ENCODE data around the gene CENPF.
A peak's percentile ranks its signal among the peaks of the same experiment; 100 is the strongest.

Gene CENPF, protein sequence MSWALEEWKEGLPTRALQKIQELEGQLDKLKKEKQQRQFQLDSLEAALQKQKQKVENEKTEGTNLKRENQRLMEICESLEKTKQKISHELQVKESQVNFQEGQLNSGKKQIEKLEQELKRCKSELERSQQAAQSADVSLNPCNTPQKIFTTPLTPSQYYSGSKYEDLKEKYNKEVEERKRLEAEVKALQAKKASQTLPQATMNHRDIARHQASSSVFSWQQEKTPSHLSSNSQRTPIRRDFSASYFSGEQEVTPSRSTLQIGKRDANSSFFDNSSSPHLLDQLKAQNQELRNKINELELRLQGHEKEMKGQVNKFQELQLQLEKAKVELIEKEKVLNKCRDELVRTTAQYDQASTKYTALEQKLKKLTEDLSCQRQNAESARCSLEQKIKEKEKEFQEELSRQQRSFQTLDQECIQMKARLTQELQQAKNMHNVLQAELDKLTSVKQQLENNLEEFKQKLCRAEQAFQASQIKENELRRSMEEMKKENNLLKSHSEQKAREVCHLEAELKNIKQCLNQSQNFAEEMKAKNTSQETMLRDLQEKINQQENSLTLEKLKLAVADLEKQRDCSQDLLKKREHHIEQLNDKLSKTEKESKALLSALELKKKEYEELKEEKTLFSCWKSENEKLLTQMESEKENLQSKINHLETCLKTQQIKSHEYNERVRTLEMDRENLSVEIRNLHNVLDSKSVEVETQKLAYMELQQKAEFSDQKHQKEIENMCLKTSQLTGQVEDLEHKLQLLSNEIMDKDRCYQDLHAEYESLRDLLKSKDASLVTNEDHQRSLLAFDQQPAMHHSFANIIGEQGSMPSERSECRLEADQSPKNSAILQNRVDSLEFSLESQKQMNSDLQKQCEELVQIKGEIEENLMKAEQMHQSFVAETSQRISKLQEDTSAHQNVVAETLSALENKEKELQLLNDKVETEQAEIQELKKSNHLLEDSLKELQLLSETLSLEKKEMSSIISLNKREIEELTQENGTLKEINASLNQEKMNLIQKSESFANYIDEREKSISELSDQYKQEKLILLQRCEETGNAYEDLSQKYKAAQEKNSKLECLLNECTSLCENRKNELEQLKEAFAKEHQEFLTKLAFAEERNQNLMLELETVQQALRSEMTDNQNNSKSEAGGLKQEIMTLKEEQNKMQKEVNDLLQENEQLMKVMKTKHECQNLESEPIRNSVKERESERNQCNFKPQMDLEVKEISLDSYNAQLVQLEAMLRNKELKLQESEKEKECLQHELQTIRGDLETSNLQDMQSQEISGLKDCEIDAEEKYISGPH (N-terminal part only)

DNA sequence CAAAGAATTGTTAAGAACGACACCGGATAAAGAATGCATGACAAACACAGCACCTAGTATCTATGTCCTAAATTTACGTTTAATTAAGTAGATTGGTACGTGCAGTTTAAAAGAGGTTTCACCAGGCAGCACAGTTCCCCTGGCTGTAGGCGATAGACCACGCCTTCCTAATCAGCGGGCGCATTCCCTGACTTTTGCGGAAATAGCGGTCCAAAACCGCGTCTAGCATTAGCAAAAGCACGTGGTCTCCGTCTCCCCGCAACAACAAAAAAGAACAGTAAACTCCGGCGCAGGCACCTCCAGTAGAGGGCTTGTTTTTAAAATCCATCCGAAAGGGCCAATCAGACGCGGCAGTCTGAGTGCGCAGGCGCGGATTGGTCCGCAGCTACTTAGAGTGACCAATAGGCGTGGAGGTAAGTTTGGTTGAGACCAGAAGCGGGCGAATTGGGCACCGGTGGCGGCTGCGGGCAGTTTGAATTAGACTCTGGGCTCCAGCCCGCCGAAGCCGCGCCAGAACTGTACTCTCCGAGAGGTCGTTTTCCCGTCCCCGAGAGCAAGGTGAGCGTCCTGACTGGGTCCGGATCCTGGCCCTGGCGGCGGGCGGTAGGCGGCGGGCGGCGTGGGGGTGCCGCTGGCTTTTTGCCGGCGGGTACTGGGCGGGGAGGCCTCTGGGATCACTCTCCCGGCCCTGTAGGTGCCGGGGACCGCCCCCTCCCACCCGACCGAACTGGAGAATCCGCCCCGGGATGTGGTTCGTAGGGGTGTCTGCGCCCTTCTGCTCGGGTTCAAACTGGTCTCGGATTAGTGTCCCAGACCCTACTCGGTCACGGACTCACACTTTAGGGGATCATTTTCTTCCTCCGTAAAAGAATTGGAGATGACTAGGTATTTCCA lies at the start of gene CENPF:
CENPF (plus strand) TSS at position 432 of the 894 bp plus-strand sequence. CDS start 10,560 bp downstream, outside the sequence.
- DNase-seq (ENCODE audit: low read depth), result peak; percentile 99
- peak; percentile 46 for TF ChIP-seq CTCF (conservative IDR thresholded peaks at IDR 0.05; ENCODE audit: low read depth, low read length)
- peak within 1 kb of the TSS; percentile 89 for H3K4me3 ChIP-seq (ENCODE audit: low read depth, low read length)

- peak; percentile 73 for DNase-seq (ENCODE audit: low read depth)
- no peak for TF ChIP-seq CTCF (conservative IDR thresholded peaks at IDR 0.05; ENCODE audit: low read depth, low read length)
- H3K4me3 ChIP-seq (ENCODE audit: low read depth, low read length), result no peak overlapping the region
These were observed 44.9 kb upstream of the CENPF start for GRCh38 chr1:214557952-214558735.

GRCh38 chr1:214563881-214564280 lies 39.1 kb upstream of the CENPF start:
- no peak overlapping the region for H3K4me3 ChIP-seq (ENCODE audit: low read depth, low read length)
- TF ChIP-seq CTCF (conservative IDR thresholded peaks at IDR 0.05; ENCODE audit: low read depth, low read length), result no peak
- DNase-seq (ENCODE audit: low read depth), result peak; percentile 39

GRCh38 chr1:214565310-214565709 lies 37.7 kb upstream of the CENPF start:
- no peak for TF ChIP-seq CTCF (conservative IDR thresholded peaks at IDR 0.05; ENCODE audit: low read depth, low read length)
- no peak for DNase-seq (ENCODE audit: low read depth)
- no peak overlapping the region for H3K4me3 ChIP-seq (ENCODE audit: low read depth, low read length)

DNA sequence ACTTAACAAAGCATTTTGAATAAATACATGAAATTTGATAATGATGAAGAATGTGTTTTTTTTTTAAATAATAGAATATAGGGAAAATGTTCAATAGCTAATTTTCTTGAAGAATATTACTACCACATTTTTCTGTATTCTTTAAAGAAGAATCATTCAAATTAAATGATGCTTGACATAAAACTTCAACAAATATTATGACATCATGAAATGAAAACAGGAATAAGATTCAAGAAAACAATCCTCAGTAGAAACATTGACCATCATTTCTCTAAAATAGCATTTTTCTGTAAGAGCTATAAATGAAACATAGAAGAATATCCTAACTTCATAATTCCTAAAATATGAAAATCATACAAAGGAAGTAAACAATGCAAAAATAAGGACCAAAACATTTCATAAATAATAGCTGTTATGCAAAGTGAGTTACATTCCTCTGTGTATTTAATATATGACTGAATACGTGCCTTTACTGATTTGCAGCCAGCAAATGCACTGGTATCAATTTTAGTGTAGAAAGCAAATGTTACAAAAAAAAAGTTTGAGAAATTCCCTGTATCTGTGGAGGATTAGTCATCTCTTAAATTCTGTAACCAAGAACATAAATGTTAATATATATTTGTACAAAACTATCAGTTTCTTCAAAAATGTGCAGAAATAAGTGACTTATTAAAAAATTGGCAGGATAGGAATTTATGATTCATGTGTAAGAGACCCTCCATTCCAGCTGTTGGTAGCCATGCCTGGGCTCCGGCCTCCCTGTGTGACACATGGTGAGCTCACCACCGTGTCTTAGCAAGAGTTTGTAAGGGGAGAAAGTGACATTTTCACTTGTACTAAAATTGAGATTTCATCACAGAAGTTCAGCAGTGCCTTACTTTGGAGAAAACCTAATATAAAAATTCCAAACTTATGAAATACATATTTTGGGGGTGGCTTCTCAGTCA lies 36.6 kb upstream of the CENPF start:
- DNase-seq (ENCODE audit: low read depth), result peak; percentile 60
- no peak overlapping the region for H3K4me3 ChIP-seq (ENCODE audit: low read depth, low read length)
- no peak for TF ChIP-seq CTCF (conservative IDR thresholded peaks at IDR 0.05; ENCODE audit: low read depth, low read length)

Data from choroid plexus epithelial cell (primary cell).